Calu3 (cell line): Measurements from ENCODE around the gene IQSEC3. TPM values are rescaled to one million over a fixed set of nuclear protein-coding genes. Genes with fewer than 3 reads are reported as not detected.

Experiments
- BruUV-seq: library from RNA; stranded (reverse); fragments of 400-500 nt; replicated peaks from 2 replicates; lab custom pipeline; 2021; lab: Mats Ljungman, UMichigan
- CTCF ChIA-PET: fragments of 300-600 bp; sonication (Branson Sonifier 250); formaldehyde crosslinking; loops from one replicate; lab custom pipeline; 2022; ENCODE audit warnings: antibody characterized with exemption; lab: Charles Lee
- DNase-seq: peaks from one replicate; pipeline ENCODE4 v3.0.0; 2022
- H3K27ac Mint-ChIP-seq: one replicate; pipeline ENCODE4 v1.8.0; 2022; ENCODE audit warnings: mixed read lengths; ENCODE audit not compliant: unreplicated experiment
- H3K27me3 Mint-ChIP-seq: one replicate; pipeline ENCODE4 v1.8.0; 2022; ENCODE audit warnings: mixed read lengths; ENCODE audit not compliant: unreplicated experiment
- H3K36me3 Mint-ChIP-seq: one replicate; pipeline ENCODE4 v1.8.0; 2022; ENCODE audit warnings: mild to moderate bottlenecking, moderate library complexity, mixed read lengths; ENCODE audit not compliant: insufficient read depth, unreplicated experiment
- H3K4me1 Mint-ChIP-seq: one replicate; pipeline ENCODE4 v1.8.0; 2022; ENCODE audit warnings: mild to moderate bottlenecking, low read depth, mixed read lengths; ENCODE audit not compliant: unreplicated experiment
- H3K4me3 Mint-ChIP-seq: one replicate; pipeline ENCODE4 v1.8.0; 2022; ENCODE audit warnings: mild to moderate bottlenecking, low read depth, moderate library complexity, mixed read lengths; ENCODE audit not compliant: unreplicated experiment
- H3K9me3 Mint-ChIP-seq: one replicate; pipeline ENCODE4 v1.8.0; 2022; ENCODE audit warnings: low read depth, mixed read lengths; ENCODE audit not compliant: unreplicated experiment
- intact Hi-C: fragments of 100-400 bp; cut with micrococcal nuclease; formaldehyde crosslinking; loops from one replicate; pipeline ENCODE4 v1.10.0; 2022; ENCODE audit not compliant: unreplicated experiment
- total RNA-seq: library from RNA; stranded (reverse); gene quantifications from 2 replicates; pipeline ENCODE4 v1.2.3, GENCODE V29; 2022
- TF ChIP-seq, protein P1 (sequence below): fragments of 200-600 bp; IDR thresholded peaks from one replicate; pipeline ENCODE4 v1.8.0; 2022; ENCODE audit warnings: antibody characterized with exemption; ENCODE audit not compliant: unreplicated experiment

Gene IQSEC3
- total RNA-seq, 1 experiment from 2014 or later, result not detected

DNA sequence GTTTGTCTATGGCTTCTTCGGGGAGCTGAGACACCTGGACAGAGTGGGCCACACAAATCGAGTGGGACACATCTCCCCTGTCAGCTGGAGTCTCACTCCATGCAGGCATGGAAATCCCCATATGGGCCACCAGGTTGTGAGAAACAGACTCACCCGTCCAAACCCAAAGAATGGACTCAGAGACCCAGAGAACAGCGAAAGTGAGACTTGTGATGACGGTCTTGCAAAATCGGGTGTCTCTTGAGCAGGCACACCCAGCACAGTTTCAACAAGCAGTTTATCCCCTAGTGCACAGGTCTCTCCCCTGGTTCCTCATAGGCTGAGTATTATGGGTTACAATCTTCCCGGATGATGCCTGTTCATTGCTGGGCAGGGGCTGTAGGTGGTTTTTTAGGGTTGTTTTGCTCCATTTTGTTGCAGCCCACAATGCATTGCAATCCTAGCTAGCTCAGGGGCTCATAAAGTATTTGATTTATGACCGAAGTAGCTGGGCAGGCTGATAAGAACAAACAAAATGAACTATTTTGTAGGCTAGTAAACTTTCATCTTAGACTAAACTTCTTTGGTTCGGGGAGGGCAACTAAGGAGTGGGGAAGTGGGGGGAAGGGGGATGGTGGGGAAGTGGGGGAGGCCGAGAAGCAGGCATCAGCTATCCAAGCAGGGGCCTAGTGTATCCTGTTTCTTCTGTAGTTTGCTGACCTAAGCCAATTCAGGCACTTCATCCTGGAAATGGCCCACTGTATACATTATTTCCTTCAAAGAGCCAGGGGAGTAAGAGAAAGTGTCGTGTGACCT, 45.3 kb downstream of the IQSEC3 start:
- CTCF ChIA-PET, result no interaction called here
- TF ChIP-seq, protein P1, sequence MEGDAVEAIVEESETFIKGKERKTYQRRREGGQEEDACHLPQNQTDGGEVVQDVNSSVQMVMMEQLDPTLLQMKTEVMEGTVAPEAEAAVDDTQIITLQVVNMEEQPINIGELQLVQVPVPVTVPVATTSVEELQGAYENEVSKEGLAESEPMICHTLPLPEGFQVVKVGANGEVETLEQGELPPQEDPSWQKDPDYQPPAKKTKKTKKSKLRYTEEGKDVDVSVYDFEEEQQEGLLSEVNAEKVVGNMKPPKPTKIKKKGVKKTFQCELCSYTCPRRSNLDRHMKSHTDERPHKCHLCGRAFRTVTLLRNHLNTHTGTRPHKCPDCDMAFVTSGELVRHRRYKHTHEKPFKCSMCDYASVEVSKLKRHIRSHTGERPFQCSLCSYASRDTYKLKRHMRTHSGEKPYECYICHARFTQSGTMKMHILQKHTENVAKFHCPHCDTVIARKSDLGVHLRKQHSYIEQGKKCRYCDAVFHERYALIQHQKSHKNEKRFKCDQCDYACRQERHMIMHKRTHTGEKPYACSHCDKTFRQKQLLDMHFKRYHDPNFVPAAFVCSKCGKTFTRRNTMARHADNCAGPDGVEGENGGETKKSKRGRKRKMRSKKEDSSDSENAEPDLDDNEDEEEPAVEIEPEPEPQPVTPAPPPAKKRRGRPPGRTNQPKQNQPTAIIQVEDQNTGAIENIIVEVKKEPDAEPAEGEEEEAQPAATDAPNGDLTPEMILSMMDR, result no peak
- Mint-ChIP-seq H3K36me3 (no peaks in the 10 kb centered on the region), H3K9me3 (no peaks in the 10 kb centered on the region), H3K27ac (no peak overlapping the region), H3K4me3 (no peak overlapping the region), H3K27me3 (peaks cover 72% of the 10 kb centered on the region), H3K4me1 (peaks cover 6% of the 10 kb centered on the region)
- intact Hi-C loops, result no loop called here
- no peak for DNase-seq
- BruUV-seq, result no TSS peak

DNA sequence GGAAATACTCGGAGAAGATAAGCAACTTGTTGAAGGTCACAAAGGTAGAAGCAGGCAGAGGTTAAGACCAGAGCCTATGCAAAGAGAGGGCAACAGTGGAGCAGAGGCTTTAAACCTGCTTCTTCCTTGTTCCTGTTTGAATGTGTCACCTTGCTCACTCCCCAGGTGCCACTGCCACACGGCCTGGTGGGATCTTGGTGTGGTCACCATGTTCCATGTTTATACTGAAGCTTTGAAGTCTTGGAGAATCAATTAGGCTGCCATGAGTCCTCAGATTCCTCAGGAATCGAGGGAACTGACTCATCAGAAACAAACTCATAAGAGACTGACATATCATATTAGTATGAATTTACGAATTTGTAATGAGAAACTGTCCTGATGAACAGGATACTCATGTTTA, 46.8 kb downstream of the IQSEC3 start:
- Mint-ChIP-seq H3K4me3 (no peak overlapping the region), H3K27ac (no peak overlapping the region), H3K4me1 (peaks cover 6% of the 10 kb centered on the region), H3K9me3 (no peaks in the 10 kb centered on the region), H3K27me3 (peaks cover 87% of the 10 kb centered on the region), H3K36me3 (no peaks in the 10 kb centered on the region)
- DNase-seq, result no peak
- TF ChIP-seq, protein P1, result no peak
- CTCF ChIA-PET, result no interaction called here
- no TSS peak for BruUV-seq
- intact Hi-C loops, result no loop called here

DNA sequence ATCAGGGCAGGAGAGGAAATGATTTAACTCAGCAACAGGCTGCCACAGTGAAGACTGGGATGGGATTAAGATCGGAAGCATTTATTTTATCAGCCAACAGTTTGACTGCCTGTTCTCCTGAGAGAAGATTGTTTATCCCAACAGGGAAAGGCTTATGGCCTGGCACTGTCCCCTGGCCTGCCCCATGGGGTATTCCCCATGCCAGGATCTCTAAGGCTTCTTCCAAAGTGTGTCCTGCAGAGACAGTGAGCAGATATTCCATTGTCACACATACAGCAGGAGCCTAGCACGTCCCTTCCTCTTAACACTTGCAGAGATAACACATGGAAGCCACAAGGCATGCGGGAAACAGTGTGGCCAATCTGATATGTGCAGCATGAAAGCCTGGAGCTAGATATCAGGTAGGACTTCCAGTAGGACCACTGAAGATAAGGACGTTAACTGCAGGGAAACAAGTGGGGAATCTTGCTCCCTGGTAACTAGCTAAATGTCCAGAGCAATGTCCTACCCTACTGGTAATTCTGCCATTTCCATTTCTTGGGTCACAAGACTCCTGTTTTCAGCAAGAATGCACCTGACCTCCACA, 48.2 kb downstream of the IQSEC3 start:
- peaks cover 92% of the 10 kb centered on the region for H3K27me3 Mint-ChIP-seq
- no peak for DNase-seq
- H3K27ac Mint-ChIP-seq, result no peak overlapping the region
- TF ChIP-seq, protein P1, result no peak
- intact Hi-C loops, result no loop called here
- CTCF ChIA-PET, result no interaction called here
- no peaks in the 10 kb centered on the region for H3K36me3 Mint-ChIP-seq
- H3K4me1 Mint-ChIP-seq, result peaks cover 4% of the 10 kb centered on the region
- no TSS peak for BruUV-seq
- H3K9me3 Mint-ChIP-seq, result no peaks in the 10 kb centered on the region
- no peak overlapping the region for H3K4me3 Mint-ChIP-seq

DNA sequence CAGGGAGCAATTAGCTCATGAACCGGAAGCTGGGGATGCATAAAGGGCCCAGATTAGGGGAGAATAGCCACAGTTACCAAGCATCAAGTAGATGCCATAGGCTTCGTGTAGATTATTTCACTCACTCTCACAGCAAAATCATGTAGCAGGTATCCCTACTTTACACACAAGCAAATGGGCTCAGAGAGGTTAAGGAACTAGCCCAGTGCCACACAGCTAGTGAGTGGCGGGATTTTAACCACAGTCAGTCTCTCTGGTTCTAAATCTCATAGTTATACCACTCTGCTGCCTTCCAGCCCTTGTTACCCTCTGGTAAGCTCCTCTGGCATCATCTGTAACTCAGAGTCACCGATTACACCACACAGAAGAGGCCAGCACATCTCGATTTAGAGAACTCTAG, 49.0 kb downstream of the IQSEC3 start:
- peaks cover 92% of the 10 kb centered on the region for H3K27me3 Mint-ChIP-seq
- H3K36me3 Mint-ChIP-seq, result no peaks in the 10 kb centered on the region
- DNase-seq, result no peak
- H3K27ac Mint-ChIP-seq, result no peak overlapping the region
- no TSS peak for BruUV-seq
- CTCF ChIA-PET, result no interaction called here
- TF ChIP-seq, protein P1, result no peak
- no peaks in the 10 kb centered on the region for H3K4me1 Mint-ChIP-seq
- intact Hi-C loops, result no loop called here
- no peak overlapping the region for H3K4me3 Mint-ChIP-seq
- H3K9me3 Mint-ChIP-seq, result no peaks in the 10 kb centered on the region
